ENCODE data around the gene CST3.

Gene CST3

GRCh38 chr20:23601715-23602114, 36.0 kb downstream of the CST3 start:
- TF ChIP-seq CTCF (IDR thresholded peaks at IDR 0.05; ENCODE audit: borderline replicate concordance, control extremely low read depth, extremely low read depth, insufficient read depth, missing control alignments) = no peak
- no peak for DNase-seq (ENCODE audit: low spot score)
- in situ Hi-C loops (cut with MboI; ENCODE audit: low sequenced_read_pairs, unreplicated experiment) = loop anchor here (10.0 kb wide), 1 partner anchor 157 kb away; no protein-coding TSS in a partner anchor

- DNase-seq (ENCODE audit: low spot score) = no peak
- in situ Hi-C loops (cut with MboI; ENCODE audit: low sequenced_read_pairs, unreplicated experiment) = no loop called here
- TF ChIP-seq CTCF (IDR thresholded peaks at IDR 0.05; ENCODE audit: borderline replicate concordance, control extremely low read depth, extremely low read depth, insufficient read depth, missing control alignments) = no peak
Observed at GRCh38 chr20:23598481-23598880, 39.3 kb downstream of the CST3 start.

GRCh38 chr20:23596579-23597250, 41.0 kb downstream of the CST3 start:
- in situ Hi-C loops (cut with MboI; ENCODE audit: low sequenced_read_pairs, unreplicated experiment) = no loop called here
- no peak for TF ChIP-seq CTCF (IDR thresholded peaks at IDR 0.05; ENCODE audit: borderline replicate concordance, control extremely low read depth, extremely low read depth, insufficient read depth, missing control alignments)
- DNase-seq (ENCODE audit: low spot score) = no peak

GRCh38 chr20:23595941-23596340, 41.8 kb downstream of the CST3 start:
- DNase-seq (ENCODE audit: low spot score) = no peak
- in situ Hi-C loops (cut with MboI; ENCODE audit: low sequenced_read_pairs, unreplicated experiment) = no loop called here
- no peak for TF ChIP-seq CTCF (IDR thresholded peaks at IDR 0.05; ENCODE audit: borderline replicate concordance, control extremely low read depth, extremely low read depth, insufficient read depth, missing control alignments)

- in situ Hi-C loops (cut with MboI; ENCODE audit: low sequenced_read_pairs, unreplicated experiment) = no loop called here
- no peak for DNase-seq (ENCODE audit: low spot score)
- TF ChIP-seq CTCF (IDR thresholded peaks at IDR 0.05; ENCODE audit: borderline replicate concordance, control extremely low read depth, extremely low read depth, insufficient read depth, missing control alignments) = no peak
Observed at GRCh38 chr20:23588434-23589403, 49.0 kb downstream of the CST3 start.

- DNase-seq (ENCODE audit: low spot score) = no peak
- no peak for TF ChIP-seq CTCF (IDR thresholded peaks at IDR 0.05; ENCODE audit: borderline replicate concordance, control extremely low read depth, extremely low read depth, insufficient read depth, missing control alignments)
- in situ Hi-C loops (cut with MboI; ENCODE audit: low sequenced_read_pairs, unreplicated experiment) = no loop called here
Observed at GRCh38 chr20:23587631-23588030, 50.1 kb downstream of the CST3 start.

All from GM13976 (cell line).